WTC11 (cell line): Measurements from ENCODE around the gene TIMP2.

ENCODE experiments used
- CREB1 ChIP-seq: sonication (generic); formaldehyde crosslinking; IDR thresholded peaks from 2 replicates; pipeline ENCODE4 v1.8.0; 2023; ENCODE audit warnings: mild to moderate bottlenecking, missing genetic modification reagents
- CTCF ChIP-seq: fragments of 200-600 bp; IDR thresholded peaks from 2 replicates; pipeline ENCODE4 v1.8.0; 2022; ENCODE audit warnings: antibody characterized with exemption
- NFYB ChIP-seq: sonication (generic); formaldehyde crosslinking; conservative IDR thresholded peaks from 2 replicates; pipeline ENCODE4 v1.8.0; 2022; ENCODE audit warnings: low read depth, missing genetic modification reagents
- TEAD4 ChIP-seq: sonication (generic); formaldehyde crosslinking; IDR thresholded peaks from 2 replicates; pipeline ENCODE4 v1.8.0; 2022; ENCODE audit warnings: mild to moderate bottlenecking, missing genetic modification reagents
- TF ChIP-seq, protein P1 (sequence below): sonication (generic); formaldehyde crosslinking; IDR thresholded peaks from 2 replicates; pipeline ENCODE4 v1.8.0; 2022; ENCODE audit warnings: mild to moderate bottlenecking, missing genetic modification reagents

DNA sequence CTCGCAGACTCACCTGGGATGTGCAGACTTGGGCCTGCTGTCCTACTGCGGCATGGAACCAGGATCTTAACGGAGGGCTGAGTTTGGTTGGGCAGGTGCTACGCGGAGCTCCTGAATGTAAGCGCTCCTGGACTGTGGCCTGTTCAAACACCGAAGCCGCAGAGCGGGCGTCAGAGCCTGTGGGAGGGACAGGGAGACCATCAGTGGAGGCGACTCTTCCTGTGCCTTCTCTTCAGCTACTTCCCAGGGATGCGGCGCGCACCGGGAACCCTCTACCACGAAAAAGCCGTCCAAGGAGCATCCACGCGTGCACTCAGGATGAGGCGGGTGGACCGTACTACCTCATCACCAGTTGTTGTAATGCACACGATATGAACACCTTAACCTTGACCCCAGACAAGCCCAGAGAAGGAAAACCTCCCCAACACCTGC is 86.6 kb downstream of the TIMP2 start:
- TF ChIP-seq CTCF = no peak
- no peak for TF ChIP-seq TEAD4 (CRISPR knock-in tag)
- TF ChIP-seq, protein P1, sequence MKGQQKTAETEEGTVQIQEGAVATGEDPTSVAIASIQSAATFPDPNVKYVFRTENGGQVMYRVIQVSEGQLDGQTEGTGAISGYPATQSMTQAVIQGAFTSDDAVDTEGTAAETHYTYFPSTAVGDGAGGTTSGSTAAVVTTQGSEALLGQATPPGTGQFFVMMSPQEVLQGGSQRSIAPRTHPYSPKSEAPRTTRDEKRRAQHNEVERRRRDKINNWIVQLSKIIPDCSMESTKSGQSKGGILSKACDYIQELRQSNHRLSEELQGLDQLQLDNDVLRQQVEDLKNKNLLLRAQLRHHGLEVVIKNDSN = no peak
- no peak for TF ChIP-seq CREB1 (CRISPR knock-in tag)
- no peak for TF ChIP-seq NFYB
